ENCODE measurements around the gene PRF1.

- TF ChIP-seq CTCF (IDR thresholded peaks at IDR 0.05; ENCODE audit: poor library complexity) (no peak), EZH2 (IDR thresholded peaks at IDR 0.05; ENCODE audit: borderline replicate concordance) (no peak)
Measured at GRCh38 chr10:70562036-70562755, 40.3 kb downstream of the PRF1 start.

Measured in hepatocyte (in vitro differentiated cells).